HCT116 (cell line): ENCODE data around the gene RPL12. TPM values are rescaled to one million over a fixed set of nuclear protein-coding genes. Genes with fewer than 3 reads are reported as not detected.

Experiments
- ATAC-seq: fragments of 200-7000 bp; cut with Tn5 transposase; 2 replicates; pipeline ENCODE4 v1.9.1; 2020; ENCODE audit warnings: mild to moderate bottlenecking, moderate library complexity
- BruUV-seq: library from RNA; stranded (reverse); fragments of 400-500 nt; replicated peaks from 2 replicates; lab custom pipeline; 2021; lab: Mats Ljungman, UMichigan
- CTCF ChIA-PET: fragments of 300-600 bp; sonication (Branson Sonifier 250); formaldehyde crosslinking; loops from one replicate; lab custom pipeline; 2021; ENCODE audit warnings: antibody characterized with exemption; lab: Charles Lee
- POLR2A ChIA-PET: fragments of 300-600, 350-600 bp; sonication (Branson Sonifier 250); formaldehyde crosslinking; loops from one replicate; lab custom pipeline; 2021; ENCODE audit warnings: antibody characterized with exemption; lab: Charles Lee
- RAD21 ChIA-PET, 2 experiments: fragments of 300-600 bp; sonication (Branson Sonifier 250); formaldehyde crosslinking; loops; one replicate each; lab custom pipeline; 2023; ENCODE audit warnings: low total read pairs in 2 of 2; ENCODE audit not compliant: uncharacterized antibody in 2 of 2, unreplicated experiment in 2 of 2, low non-redundant PET in 1 of 2; lab: Charles Lee
- DNase-seq: peaks from one replicate; pipeline ENCODE4 v3.0.0-alpha.2; 2010; ENCODE audit warnings: low read depth, low spot score
- H2AFZ ChIP-seq: fragments of 200-600 bp; shearing (Covaris generic), sonication (generic); 2 replicates; pipeline ENCODE4 v1.6.1; 2017; ENCODE audit warnings: low read depth, mixed run types, mixed read lengths, antibody characterized with exemption, low read length; ENCODE audit not compliant: poor library complexity, severe bottlenecking
- H3K27ac ChIP-seq: 2 replicates; pipeline ENCODE4 v1.5.1; 2012; ENCODE audit warnings: low read depth, low read length
- H3K27me3 ChIP-seq: fragments of 200-600 bp; sonication (generic); 2 replicates; pipeline ENCODE4 v1.6.1; 2016; ENCODE audit warnings: mixed run types, low read length, mixed read lengths; ENCODE audit not compliant: insufficient read depth
- H3K36me3 ChIP-seq, 2 experiments: fragments of 200-500 bp in 1 of 2; fragments of 200-600 bp in 1 of 2; sonication (Bioruptor generic) in 1 of 2; sonication (generic) in 1 of 2; 2 replicates each; pipeline versions ENCODE4 v1.5.1 to v1.6.1; 2014 to 2016; ENCODE audit warnings: low read length in 2 of 2, inconsistent platforms in 1 of 2, mixed read lengths in 1 of 2, mixed run types in 1 of 2; ENCODE audit not compliant: insufficient read depth in 2 of 2, control insufficient read depth in 1 of 2
- H3K4me1 ChIP-seq, 2 experiments: fragments of 200-600 bp in 1 of 2; sonication (generic) in 1 of 2; 2 replicates each; pipeline versions ENCODE4 v1.5.1 to v1.6.1; 2012 to 2017; ENCODE audit warnings: low read length in 2 of 2, inconsistent platforms in 1 of 2, mild to moderate bottlenecking in 1 of 2, mixed read lengths in 1 of 2, mixed run types in 1 of 2, moderate library complexity in 1 of 2; ENCODE audit not compliant: insufficient read depth in 2 of 2, control insufficient read depth in 1 of 2
- H3K4me2 ChIP-seq: fragments of 200-600 bp; sonication (generic); 2 replicates; pipeline ENCODE4 v1.6.1; 2017; ENCODE audit warnings: mixed run types, low read length, mixed read lengths
- H3K4me3 ChIP-seq, 2 experiments: fragments of 200-600 bp in 1 of 2; sonication (generic) in 1 of 2; replicated peaks in 1 of 2; 2 replicates each; pipeline ENCODE4 v1.5.1; 2011 to 2016; ENCODE audit warnings: low read length in 2 of 2, control low read depth in 1 of 2, low read depth in 1 of 2, mild to moderate bottlenecking in 1 of 2, mixed read lengths in 1 of 2, mixed run types in 1 of 2
- H3K79me2 ChIP-seq: fragments of 200-600 bp; sonication (generic); 2 replicates; pipeline ENCODE4 v1.6.1; 2017; ENCODE audit warnings: mild to moderate bottlenecking, mixed run types, low read length, moderate library complexity, mixed read lengths; ENCODE audit not compliant: insufficient read depth
- H3K9ac ChIP-seq: fragments of 200-600 bp; sonication (generic); 2 replicates; pipeline ENCODE4 v1.6.1; 2016; ENCODE audit warnings: low read length, mixed read lengths
- H3K9me2 ChIP-seq: fragments of 200-600 bp; sonication (generic), shearing (Covaris generic); 2 replicates; pipeline ENCODE4 v1.6.1; 2017; ENCODE audit warnings: mixed run types, mild to moderate bottlenecking, moderate library complexity; ENCODE audit not compliant: insufficient read depth
- H3K9me3 ChIP-seq, 2 experiments: fragments of 200-500 bp in 1 of 2; fragments of 200-600 bp in 1 of 2; sonication (Bioruptor generic) in 1 of 2; sonication (generic) in 1 of 2; 2 replicates each; pipeline ENCODE4 v1.6.1; 2014 to 2017; ENCODE audit warnings: low read length in 2 of 2, mixed read lengths in 2 of 2, inconsistent platforms in 1 of 2, low read depth in 1 of 2, mild to moderate bottlenecking in 1 of 2, mixed run types in 1 of 2, moderate library complexity in 1 of 2; ENCODE audit not compliant: control insufficient read depth in 1 of 2, insufficient read depth in 1 of 2
- H4K20me1 ChIP-seq: fragments of 200-600 bp; sonication (generic), shearing (Covaris generic); 2 replicates; pipeline ENCODE4 v1.6.1; 2017; ENCODE audit warnings: mixed run types, mild to moderate bottlenecking, moderate library complexity; ENCODE audit not compliant: insufficient read depth
- CBX3 ChIP-seq: IDR thresholded peaks from 2 replicates; pipeline ENCODE4 v1.6.1; 2012; ENCODE audit warnings: low read depth
- EZH2 ChIP-seq: fragments of 200-600 bp; sonication (generic); IDR thresholded peaks from 2 replicates; pipeline ENCODE4 v1.6.1; 2017; ENCODE audit warnings: antibody characterized with exemption, mixed run types
- JUND ChIP-seq: IDR thresholded peaks from 2 replicates; pipeline ENCODE4 v1.6.1; 2012
- SP1 ChIP-seq: IDR thresholded peaks from 2 replicates; pipeline ENCODE4 v1.6.1; 2012; ENCODE audit warnings: low read depth
- SRF ChIP-seq: IDR thresholded peaks from 2 replicates; pipeline ENCODE4 v1.6.1; 2012; ENCODE audit warnings: low read depth
- YY1 ChIP-seq: IDR thresholded peaks from 2 replicates; pipeline ENCODE4 v1.6.1; 2011; ENCODE audit warnings: low read length, low read depth, moderate library complexity, mild to moderate bottlenecking; ENCODE audit not compliant: insufficient replicate concordance; ENCODE audit errors: extremely low read depth
- ZFX ChIP-seq: fragments of 450-650 bp; IDR thresholded peaks from 2 replicates; pipeline ENCODE4 v1.6.1; 2017
- intact Hi-C: fragments of 100-400 bp; cut with micrococcal nuclease; formaldehyde crosslinking; loops from 2 replicates; pipeline ENCODE4 v1.10.0; 2022
- total RNA-seq: library from RNA; stranded (reverse); gene quantifications from one replicate; pipeline ENCODE4 v1.2.1, GENCODE V29; 2021; ENCODE audit not compliant: unreplicated experiment
- TF ChIP-seq, protein P1 (sequence below): IDR thresholded peaks from 2 replicates; pipeline ENCODE4 v1.6.1; 2012
- TF ChIP-seq, protein P2 (sequence below), 3 experiments: fragments of 200-600 bp in 1 of 3; sonication (generic) in 1 of 3; IDR thresholded peaks in 2 of 3; conservative IDR thresholded peaks in 1 of 3; 2 replicates each; pipeline ENCODE4 v1.5.1; 2012 to 2017; ENCODE audit warnings: low read depth in 2 of 3, low read length in 2 of 3, antibody characterized with exemption in 1 of 3, borderline replicate concordance in 1 of 3, control low read depth in 1 of 3, mild to moderate bottlenecking in 1 of 3, mixed read lengths in 1 of 3, mixed run types in 1 of 3, moderate library complexity in 1 of 3; ENCODE audit not compliant: insufficient read depth in 1 of 3

RPL12 gene
- total RNA-seq, 1 experiment from 2014 or later: 2,679 TPM

DNA sequence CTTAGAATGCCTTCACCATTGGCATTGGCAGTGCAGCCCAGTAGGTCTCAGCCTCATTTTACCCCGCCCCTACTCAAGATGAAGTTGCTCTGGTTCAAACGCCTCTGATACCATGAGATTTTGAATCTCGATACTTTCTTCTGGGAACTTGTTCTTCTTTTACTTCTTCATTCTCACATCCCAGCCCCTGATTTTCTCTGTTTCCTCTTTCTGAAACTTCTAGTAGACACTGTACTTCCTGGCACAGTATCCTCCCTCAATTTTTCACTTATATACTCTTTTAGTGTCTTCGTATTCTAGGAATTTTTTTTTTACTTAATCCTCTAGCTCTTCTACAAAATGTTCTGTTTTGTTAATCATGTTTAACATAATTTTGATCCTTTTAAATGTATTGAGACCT is 40.1 kb downstream of the RPL12 start:
- H4K20me1 ChIP-seq: no peaks in the 10 kb centered on the region
- CTCF ChIA-PET: no interaction called here
- no TSS peak for BruUV-seq
- DNase-seq (no peak), ATAC-seq (no peak)
- no peaks in the 10 kb centered on the region for H3K27me3 ChIP-seq
- no peaks in the 10 kb centered on the region for H3K79me2 ChIP-seq
- H3K4me1 ChIP-seq: peaks cover 0 to 7% of the 10 kb centered on the region in 2 experiments; a peak in 1 of 4 replicates
- no peaks in the 10 kb centered on the region for H3K36me3 ChIP-seq
- H3K9me2 ChIP-seq: no peaks in the 10 kb centered on the region
- TF ChIP-seq CBX3 (no peak), ZFX (no peak)
- no peak overlapping the region for H3K27ac ChIP-seq
- POLR2A ChIA-PET: interaction anchor here (0.6 kb wide), 1 partner anchor 75 kb away, joined by 4 read pairs; no protein-coding TSS in a partner anchor
- H3K9me3 ChIP-seq: no peaks in the 10 kb centered on the region
- H3K4me2 ChIP-seq: no peak overlapping the region
- no peak overlapping the region for H3K4me3 ChIP-seq
- intact Hi-C loops: no loop called here
- H2AFZ ChIP-seq: no peak overlapping the region
- no peak overlapping the region for H3K9ac ChIP-seq
- RAD21 ChIA-PET: no interaction called here

DNA sequence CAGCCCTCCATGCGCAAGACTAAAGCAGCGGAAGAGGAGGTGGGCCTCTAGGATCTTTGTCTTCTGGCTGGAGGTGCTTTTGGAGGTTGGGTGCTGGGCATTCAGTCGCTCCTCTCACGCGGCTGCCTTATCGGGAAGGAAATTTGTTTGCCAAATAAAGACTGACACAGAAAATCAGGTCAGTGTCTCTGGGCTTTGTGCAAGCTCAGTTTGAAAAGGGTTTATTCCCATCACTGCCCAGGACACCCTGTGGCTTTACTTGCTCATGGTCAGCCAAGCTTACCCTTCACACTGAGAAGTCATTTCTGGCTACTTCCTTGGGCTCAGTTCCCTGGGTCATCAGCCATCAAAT is 43.7 kb downstream of the RPL12 start:
- Histone ChIP-seq H3K4me1 (peaks cover 0 to 7% of the 10 kb centered on the region in 2 experiments; a peak in 1 of 4 replicates), H3K4me2 (no peak overlapping the region), H3K36me3 (peaks cover 2 to 5% of the 10 kb centered on the region in 2 experiments; a peak in 1 of 4 replicates), H3K9ac (no peak overlapping the region), H3K4me3 (no peak overlapping the region), H3K9me2 (no peaks in the 10 kb centered on the region), H3K27me3 (no peaks in the 10 kb centered on the region), H2AFZ (no peak overlapping the region), H3K79me2 (no peaks in the 10 kb centered on the region)
- ChIA-PET RAD21 (no interaction called here), CTCF (no interaction called here)
- intact Hi-C loops: no loop called here
- ATAC-seq: no peak
- no peak for TF ChIP-seq SP1
- TF ChIP-seq, protein P1, sequence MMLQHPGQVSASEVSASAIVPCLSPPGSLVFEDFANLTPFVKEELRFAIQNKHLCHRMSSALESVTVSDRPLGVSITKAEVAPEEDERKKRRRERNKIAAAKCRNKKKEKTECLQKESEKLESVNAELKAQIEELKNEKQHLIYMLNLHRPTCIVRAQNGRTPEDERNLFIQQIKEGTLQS: no peak
- no peak for TF ChIP-seq SRF
- no peak for TF ChIP-seq YY1
- TF ChIP-seq, protein P2, sequence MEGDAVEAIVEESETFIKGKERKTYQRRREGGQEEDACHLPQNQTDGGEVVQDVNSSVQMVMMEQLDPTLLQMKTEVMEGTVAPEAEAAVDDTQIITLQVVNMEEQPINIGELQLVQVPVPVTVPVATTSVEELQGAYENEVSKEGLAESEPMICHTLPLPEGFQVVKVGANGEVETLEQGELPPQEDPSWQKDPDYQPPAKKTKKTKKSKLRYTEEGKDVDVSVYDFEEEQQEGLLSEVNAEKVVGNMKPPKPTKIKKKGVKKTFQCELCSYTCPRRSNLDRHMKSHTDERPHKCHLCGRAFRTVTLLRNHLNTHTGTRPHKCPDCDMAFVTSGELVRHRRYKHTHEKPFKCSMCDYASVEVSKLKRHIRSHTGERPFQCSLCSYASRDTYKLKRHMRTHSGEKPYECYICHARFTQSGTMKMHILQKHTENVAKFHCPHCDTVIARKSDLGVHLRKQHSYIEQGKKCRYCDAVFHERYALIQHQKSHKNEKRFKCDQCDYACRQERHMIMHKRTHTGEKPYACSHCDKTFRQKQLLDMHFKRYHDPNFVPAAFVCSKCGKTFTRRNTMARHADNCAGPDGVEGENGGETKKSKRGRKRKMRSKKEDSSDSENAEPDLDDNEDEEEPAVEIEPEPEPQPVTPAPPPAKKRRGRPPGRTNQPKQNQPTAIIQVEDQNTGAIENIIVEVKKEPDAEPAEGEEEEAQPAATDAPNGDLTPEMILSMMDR (IDR thresholded peaks at IDR 0.05 in 2 of 3, conservative IDR thresholded peaks at IDR 0.05 in 1 of 3; ENCODE audit: borderline replicate concordance in 1 of 3, insufficient read depth in 1 of 3, low read depth in 2 of 3, low read length in 2 of 3): no peak
- no peak for TF ChIP-seq JUND
- no peak for TF ChIP-seq EZH2
- TF ChIP-seq, all 23 proteins: peak for 0
- Histone ChIP-seq H3K27ac (no peak overlapping the region), H3K9me3 (no peaks in the 10 kb centered on the region), H4K20me1 (no peaks in the 10 kb centered on the region)
- no peak for DNase-seq
- BruUV-seq: no TSS peak
- POLR2A ChIA-PET: no interaction called here
